ENCODE results near the gene GPC6.

- TF ChIP-seq CTCF (conservative IDR thresholded peaks at IDR 0.05) (no peak), ZFX (IDR thresholded peaks at IDR 0.05) (no peak)
These were observed 1116.6 kb downstream of the GPC6 start for GRCh38 chr13:94343243-94343585.
